ENCODE measurements around the gene RPS25.
"Not testable (repeated sequence)": the region's sequence is repeated elsewhere in the genome, so short reads cannot be mapped to it uniquely, and the experiment has no call there.

The RPS25 gene

DNA sequence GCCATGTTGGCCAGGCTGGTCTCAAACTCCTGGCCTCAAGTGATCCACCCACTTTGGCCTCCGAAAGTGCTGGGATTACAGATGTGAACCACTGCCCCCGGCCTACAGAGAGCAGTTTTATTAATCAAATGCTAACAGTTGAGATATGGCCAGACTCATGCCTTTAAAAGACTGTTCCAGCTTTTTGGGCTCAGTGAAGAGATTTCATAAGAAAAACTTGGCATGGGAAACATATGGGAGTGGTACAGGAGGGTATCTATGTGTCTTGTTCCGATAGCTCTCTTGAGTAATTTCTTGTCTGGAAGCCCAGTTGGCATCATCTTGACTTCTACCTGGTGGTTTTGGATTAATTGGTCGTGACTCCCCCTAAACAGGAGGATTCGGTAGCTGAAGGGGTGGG, 20.7 kb upstream of the RPS25 start:
- H3K4me3 ChIP-seq (ENCODE audit: low read depth, low read length) = no peak overlapping the region
- H3K14ac ChIP-seq (ENCODE audit: low read length) = no peak overlapping the region
- no peak overlapping the region for H4K8ac ChIP-seq (ENCODE audit: low read depth, low read length)
- H4K91ac ChIP-seq (ENCODE audit: low read depth, low read length) = no peak overlapping the region
- H3K27ac ChIP-seq (ENCODE audit: low read depth, low read length) = no peak overlapping the region
- H3K9ac ChIP-seq (ENCODE audit: low read length) = no peak overlapping the region
- no peaks in the 10 kb centered on the region for H3K4me1 ChIP-seq (ENCODE audit: control insufficient read depth in 1 of 2, insufficient read depth in 2 of 2, low read length in 2 of 2)
- H3K18ac ChIP-seq (ENCODE audit: low read length) = no peak overlapping the region
- H2BK12ac ChIP-seq (ENCODE audit: low read length) = no peak overlapping the region
- no peaks in the 10 kb centered on the region for H3K79me1 ChIP-seq (ENCODE audit: low read length)
- H3K4ac ChIP-seq (ENCODE audit: low read depth, low read length) = no peak overlapping the region
- no CpG with 5 or more reads among the region's 5 CpGs for WGBS (ENCODE audit: extremely low coverage, insufficient coverage, insufficient read length)
- H2AK5ac ChIP-seq (ENCODE audit: low read length) = no peak overlapping the region
- no peak overlapping the region for H2BK120ac ChIP-seq (ENCODE audit: insufficient read depth, low read length, poor library complexity)
- no peaks in the 10 kb centered on the region for H3K27me3 ChIP-seq (ENCODE audit: insufficient read depth, low read length)
- no peaks in the 10 kb centered on the region for H3K36me3 ChIP-seq (ENCODE audit: control insufficient read depth in 1 of 2, insufficient read depth in 2 of 2, low read length in 2 of 2)
- no peaks in the 10 kb centered on the region for H3K9me3 ChIP-seq (ENCODE audit: insufficient read depth, low read depth, low read length)
- no peak overlapping the region for H2AFZ ChIP-seq (ENCODE audit: insufficient read depth, low read length, poor library complexity)
- H3K79me2 ChIP-seq (ENCODE audit: control insufficient read depth, insufficient read depth, low read length, poor library complexity) = no peaks in the 10 kb centered on the region
- no peak overlapping the region for H3K4me2 ChIP-seq (ENCODE audit: low read length)
- DNase-seq = no peak
- no peak overlapping the region for H4K12ac ChIP-seq (ENCODE audit: low read depth, low read length)
- H2BK5ac ChIP-seq (ENCODE audit: low read depth, low read length, poor library complexity) = no peak overlapping the region
- no peak overlapping the region for H3K23ac ChIP-seq (ENCODE audit: low read length)

DNA sequence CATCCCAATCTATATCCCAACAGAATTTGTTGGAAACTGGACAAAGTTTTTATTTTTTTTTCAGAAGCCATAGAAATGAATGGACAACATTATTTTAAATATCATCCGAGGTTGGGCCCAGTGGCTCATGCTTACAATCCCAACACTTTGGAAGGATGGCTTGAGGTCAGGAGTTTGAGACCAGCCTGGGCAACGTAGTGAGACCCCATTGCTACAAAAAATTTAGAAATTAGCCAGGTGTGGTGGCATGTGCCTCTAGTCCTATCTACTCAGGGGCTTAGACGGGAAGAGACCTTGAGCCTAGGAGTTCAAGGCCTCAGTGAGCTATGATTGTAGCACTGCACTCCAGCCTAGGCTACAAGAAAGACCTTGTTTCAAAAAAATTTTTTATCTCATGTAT, 16.7 kb upstream of the RPS25 start:
- H3K14ac ChIP-seq (ENCODE audit: low read length) = no peak overlapping the region
- no peak overlapping the region for H3K4me3 ChIP-seq (ENCODE audit: low read depth, low read length)
- no peak overlapping the region for H2AFZ ChIP-seq (ENCODE audit: insufficient read depth, low read length, poor library complexity)
- DNase-seq = no peak
- H3K18ac ChIP-seq (ENCODE audit: low read length) = no peak overlapping the region
- WGBS (ENCODE audit: extremely low coverage, insufficient coverage, insufficient read length) = no CpG with 5 or more reads among the region's 3 CpGs
- H3K79me1 ChIP-seq (ENCODE audit: low read length) = peaks cover 3% of the 10 kb centered on the region
- H3K27me3 ChIP-seq (ENCODE audit: insufficient read depth, low read length) = no peaks in the 10 kb centered on the region
- H4K8ac ChIP-seq (ENCODE audit: low read depth, low read length) = no peak overlapping the region
- H4K12ac ChIP-seq (ENCODE audit: low read depth, low read length) = no peak overlapping the region
- H3K4me2 ChIP-seq (ENCODE audit: low read length) = no peak overlapping the region
- H2BK12ac ChIP-seq (ENCODE audit: low read length) = no peak overlapping the region
- no peak overlapping the region for H2BK120ac ChIP-seq (ENCODE audit: insufficient read depth, low read length, poor library complexity)
- H3K4me1 ChIP-seq (ENCODE audit: control insufficient read depth in 1 of 2, insufficient read depth in 2 of 2, low read length in 2 of 2) = peaks cover under 1 to 3% of the 10 kb centered on the region in 2 experiments
- H3K4ac ChIP-seq (ENCODE audit: low read depth, low read length) = no peak overlapping the region
- no peak overlapping the region for H4K91ac ChIP-seq (ENCODE audit: low read depth, low read length)
- peaks cover 7% of the 10 kb centered on the region for H3K79me2 ChIP-seq (ENCODE audit: control insufficient read depth, insufficient read depth, low read length, poor library complexity)
- H3K9me3 ChIP-seq (ENCODE audit: insufficient read depth, low read depth, low read length) = no peaks in the 10 kb centered on the region
- no peak overlapping the region for H3K23ac ChIP-seq (ENCODE audit: low read length)
- no peaks in the 10 kb centered on the region for H3K36me3 ChIP-seq (ENCODE audit: control insufficient read depth in 1 of 2, insufficient read depth in 2 of 2, low read length in 2 of 2)
- no peak overlapping the region for H3K27ac ChIP-seq (ENCODE audit: low read depth, low read length)
- no peak overlapping the region for H3K9ac ChIP-seq (ENCODE audit: low read length)
- no peak overlapping the region for H2AK5ac ChIP-seq (ENCODE audit: low read length)
- no peak overlapping the region for H2BK5ac ChIP-seq (ENCODE audit: low read depth, low read length, poor library complexity)

DNA sequence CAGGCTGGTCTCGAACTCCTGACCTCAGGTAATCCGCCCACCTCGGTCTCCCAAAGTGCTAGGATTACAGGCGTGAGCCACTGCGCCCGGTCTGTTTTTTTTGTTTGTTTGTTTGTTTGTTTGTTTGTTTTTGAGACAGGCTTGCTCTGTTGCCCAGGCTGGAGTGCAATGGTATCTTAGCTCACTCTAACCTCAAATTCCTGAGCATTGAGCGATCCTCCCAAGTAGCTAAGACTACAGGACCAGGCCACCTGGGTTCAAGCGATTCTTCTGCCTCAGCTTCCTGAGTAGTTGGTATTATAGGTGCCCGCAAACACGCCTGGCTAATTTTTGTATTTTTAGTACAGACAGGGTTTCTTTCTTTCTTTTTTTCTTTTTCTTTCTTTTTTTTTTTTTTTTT, 15.3 kb upstream of the RPS25 start:
- H2BK5ac ChIP-seq (ENCODE audit: low read depth, low read length, poor library complexity); H3K4me2 ChIP-seq (ENCODE audit: low read length); H2BK120ac ChIP-seq (ENCODE audit: insufficient read depth, low read length, poor library complexity); H3K14ac ChIP-seq (ENCODE audit: low read length); H3K79me1 ChIP-seq (ENCODE audit: low read length); H2AK5ac ChIP-seq (ENCODE audit: low read length); H3K4ac ChIP-seq (ENCODE audit: low read depth, low read length); H3K27me3 ChIP-seq (ENCODE audit: insufficient read depth, low read length); H3K18ac ChIP-seq (ENCODE audit: low read length); H2BK12ac ChIP-seq (ENCODE audit: low read length); H3K23ac ChIP-seq (ENCODE audit: low read length); H4K12ac ChIP-seq (ENCODE audit: low read depth, low read length); H3K9me3 ChIP-seq (ENCODE audit: insufficient read depth, low read depth, low read length); H4K8ac ChIP-seq (ENCODE audit: low read depth, low read length); H3K36me3 ChIP-seq (ENCODE audit: control insufficient read depth in 1 of 2, insufficient read depth in 2 of 2, low read length in 2 of 2); H3K27ac ChIP-seq (ENCODE audit: low read depth, low read length); H3K9ac ChIP-seq (ENCODE audit: low read length); H4K91ac ChIP-seq (ENCODE audit: low read depth, low read length); H2AFZ ChIP-seq (ENCODE audit: insufficient read depth, low read length, poor library complexity); H3K4me3 ChIP-seq (ENCODE audit: low read depth, low read length): not testable (repeated sequence)
- Histone ChIP-seq H3K4me1 (ENCODE audit: control insufficient read depth in 1 of 2, insufficient read depth in 2 of 2, low read length in 2 of 2) (peaks cover 14 to 16% of the 10 kb centered on the region in 2 experiments), H3K79me2 (ENCODE audit: control insufficient read depth, insufficient read depth, low read length, poor library complexity) (peaks cover 10% of the 10 kb centered on the region)
- WGBS (ENCODE audit: extremely low coverage, insufficient coverage, insufficient read length) = no CpG with 5 or more reads among the region's 10 CpGs
- peak; percentile 63 to 72 for DNase-seq

DNA sequence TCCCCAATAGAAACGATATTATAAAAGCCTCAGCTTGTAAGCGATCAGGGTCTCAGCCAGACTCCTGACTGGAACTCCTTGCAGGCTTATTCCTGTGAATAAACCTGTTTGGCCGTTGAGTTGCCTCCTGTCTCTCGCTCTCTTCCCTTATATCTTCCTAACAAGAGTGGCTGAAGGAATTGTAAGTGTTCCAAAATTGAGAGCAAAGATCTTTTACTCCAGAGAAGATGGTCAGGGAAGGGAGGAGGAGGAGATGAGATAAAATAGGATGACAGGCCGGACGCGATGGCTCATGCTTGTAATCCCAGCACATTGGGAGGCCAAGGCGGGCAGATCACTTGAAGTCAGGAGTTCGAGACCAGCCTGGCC, 13.8 kb upstream of the RPS25 start:
- no peak overlapping the region for H2AK5ac ChIP-seq (ENCODE audit: low read length)
- peaks cover 3% of the 10 kb centered on the region for H3K79me1 ChIP-seq (ENCODE audit: low read length)
- peak; percentile 60 for DNase-seq
- no peak overlapping the region for H3K27ac ChIP-seq (ENCODE audit: low read depth, low read length)
- H4K12ac ChIP-seq (ENCODE audit: low read depth, low read length) = no peak overlapping the region
- H3K14ac ChIP-seq (ENCODE audit: low read length) = no peak overlapping the region
- no peak overlapping the region for H3K23ac ChIP-seq (ENCODE audit: low read length)
- no peak overlapping the region for H3K4ac ChIP-seq (ENCODE audit: low read depth, low read length)
- no peak overlapping the region for H2AFZ ChIP-seq (ENCODE audit: insufficient read depth, low read length, poor library complexity)
- no peak overlapping the region for H2BK12ac ChIP-seq (ENCODE audit: low read length)
- no peak overlapping the region for H2BK120ac ChIP-seq (ENCODE audit: insufficient read depth, low read length, poor library complexity)
- no peak overlapping the region for H4K91ac ChIP-seq (ENCODE audit: low read depth, low read length)
- no peak overlapping the region for H3K9ac ChIP-seq (ENCODE audit: low read length)
- H4K8ac ChIP-seq (ENCODE audit: low read depth, low read length) = no peak overlapping the region
- peaks cover 15 to 20% of the 10 kb centered on the region in 2 experiments for H3K4me1 ChIP-seq (ENCODE audit: control insufficient read depth in 1 of 2, insufficient read depth in 2 of 2, low read length in 2 of 2)
- peaks cover 7 to 16% of the 10 kb centered on the region in 2 experiments for H3K36me3 ChIP-seq (ENCODE audit: control insufficient read depth in 1 of 2, insufficient read depth in 2 of 2, low read length in 2 of 2)
- peaks cover 10% of the 10 kb centered on the region for H3K79me2 ChIP-seq (ENCODE audit: control insufficient read depth, insufficient read depth, low read length, poor library complexity)
- H3K4me3 ChIP-seq (ENCODE audit: low read depth, low read length) = no peak overlapping the region
- H3K4me2 ChIP-seq (ENCODE audit: low read length) = no peak overlapping the region
- H3K27me3 ChIP-seq (ENCODE audit: insufficient read depth, low read length) = no peaks in the 10 kb centered on the region
- no peak overlapping the region for H2BK5ac ChIP-seq (ENCODE audit: low read depth, low read length, poor library complexity)
- peaks cover 2% of the 10 kb centered on the region for H3K9me3 ChIP-seq (ENCODE audit: insufficient read depth, low read depth, low read length)
- H3K18ac ChIP-seq (ENCODE audit: low read length) = no peak overlapping the region
- WGBS (ENCODE audit: extremely low coverage, insufficient coverage, insufficient read length) = no CpG with 5 or more reads among the region's 9 CpGs
